WTC11 (cell line): ENCODE measurements around the gene STRA6.

Experiments used
- ARID4B ChIP-seq: sonication (generic); formaldehyde crosslinking; IDR thresholded peaks from 2 replicates; pipeline ENCODE4 v1.8.0; 2023; ENCODE audit warnings: missing genetic modification reagents, mild to moderate bottlenecking, borderline replicate concordance
- CREB1 ChIP-seq: sonication (generic); formaldehyde crosslinking; IDR thresholded peaks from 2 replicates; pipeline ENCODE4 v1.8.0; 2023; ENCODE audit warnings: mild to moderate bottlenecking, missing genetic modification reagents
- ELF4 ChIP-seq: sonication (generic); formaldehyde crosslinking; IDR thresholded peaks from 2 replicates; pipeline ENCODE4 v1.8.1; 2022; ENCODE audit warnings: low read depth, mild to moderate bottlenecking, moderate library complexity, missing genetic modification reagents
- JUN ChIP-seq: sonication (generic); formaldehyde crosslinking; IDR thresholded peaks from 2 replicates; pipeline ENCODE4 v1.8.0; 2023; ENCODE audit warnings: mild to moderate bottlenecking, missing genetic modification reagents
- MAX ChIP-seq: sonication (generic); formaldehyde crosslinking; IDR thresholded peaks from 2 replicates; pipeline ENCODE4 v1.8.0; 2022; ENCODE audit warnings: mild to moderate bottlenecking, missing genetic modification reagents
- PREB ChIP-seq: sonication (generic); formaldehyde crosslinking; IDR thresholded peaks from 2 replicates; pipeline ENCODE4 v1.8.1; 2022; ENCODE audit warnings: mild to moderate bottlenecking, missing genetic modification reagents, moderate library complexity, borderline replicate concordance
- SP1 ChIP-seq: sonication (generic); formaldehyde crosslinking; conservative IDR thresholded peaks from 2 replicates; pipeline ENCODE4 v1.8.1; 2022; ENCODE audit warnings: missing genetic modification reagents
- USF2 ChIP-seq: sonication (generic); formaldehyde crosslinking; IDR thresholded peaks from 2 replicates; pipeline ENCODE4 v1.8.1; 2023; ENCODE audit warnings: mild to moderate bottlenecking, missing genetic modification reagents, moderate library complexity
- TF ChIP-seq, protein P1 (sequence below): fragments of 200-600 bp; IDR thresholded peaks from 2 replicates; pipeline ENCODE4 v1.8.0; 2022; ENCODE audit warnings: antibody characterized with exemption

GRCh38 chr15:74220475-74221248, 18.1 kb upstream of the STRA6 start:
- TF ChIP-seq, protein P1, sequence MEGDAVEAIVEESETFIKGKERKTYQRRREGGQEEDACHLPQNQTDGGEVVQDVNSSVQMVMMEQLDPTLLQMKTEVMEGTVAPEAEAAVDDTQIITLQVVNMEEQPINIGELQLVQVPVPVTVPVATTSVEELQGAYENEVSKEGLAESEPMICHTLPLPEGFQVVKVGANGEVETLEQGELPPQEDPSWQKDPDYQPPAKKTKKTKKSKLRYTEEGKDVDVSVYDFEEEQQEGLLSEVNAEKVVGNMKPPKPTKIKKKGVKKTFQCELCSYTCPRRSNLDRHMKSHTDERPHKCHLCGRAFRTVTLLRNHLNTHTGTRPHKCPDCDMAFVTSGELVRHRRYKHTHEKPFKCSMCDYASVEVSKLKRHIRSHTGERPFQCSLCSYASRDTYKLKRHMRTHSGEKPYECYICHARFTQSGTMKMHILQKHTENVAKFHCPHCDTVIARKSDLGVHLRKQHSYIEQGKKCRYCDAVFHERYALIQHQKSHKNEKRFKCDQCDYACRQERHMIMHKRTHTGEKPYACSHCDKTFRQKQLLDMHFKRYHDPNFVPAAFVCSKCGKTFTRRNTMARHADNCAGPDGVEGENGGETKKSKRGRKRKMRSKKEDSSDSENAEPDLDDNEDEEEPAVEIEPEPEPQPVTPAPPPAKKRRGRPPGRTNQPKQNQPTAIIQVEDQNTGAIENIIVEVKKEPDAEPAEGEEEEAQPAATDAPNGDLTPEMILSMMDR: no peak
- TF ChIP-seq CREB1 (no peak), JUN (CRISPR knock-in tag) (no peak), MAX (CRISPR knock-in tag) (no peak), USF2 (CRISPR knock-in tag) (no peak), ARID4B (CRISPR knock-in tag) (no peak), PREB (no peak), ELF4 (no peak), SP1 (no peak)
